ENCODE data around the gene PCSK1N.

GRCh38 chrX:48798318-48798717, 37.1 kb downstream of the PCSK1N start:
- TF ChIP-seq CTCF (IDR thresholded peaks at IDR 0.05; ENCODE audit: insufficient read depth, low read length, poor library complexity, severe bottlenecking) (no peak), EZH2phosphoT487 (conservative IDR thresholded peaks at IDR 0.05; ENCODE audit: low read length) (no peak)

Measured in SU-DHL-6 (cell line).